ENCODE measurements around the gene COL4A2. TPM values are rescaled to one million over a fixed set of nuclear protein-coding genes. Genes with fewer than 3 reads are reported as not detected.

COL4A2 gene
- total RNA-seq, 6 experiments from 2014 or later, result 8.4 to 65.8 (median 42.5) TPM

GRCh38 chr13:110274687-110275086 lies 32.4 kb upstream of the COL4A2 start:
- DNase-seq, result no peak
- 72% methylated on average over 5 of the region's 5 CpGs for WGBS (ENCODE audit: insufficient coverage, low coverage, low lambda C conversion rate, missing lambda C conversion rate)

GRCh38 chr13:110275931-110276552 lies 31.0 kb upstream of the COL4A2 start:
- 64% methylated on average over 16 of the region's 16 CpGs for WGBS (ENCODE audit: insufficient coverage, low coverage, low lambda C conversion rate, missing lambda C conversion rate)
- no peaks in the 10 kb centered on the region for H3K27me3 ChIP-seq
- no peak overlapping the region for H3K27ac ChIP-seq
- H3K4me3 ChIP-seq, result no peak overlapping the region
- TF ChIP-seq CTCF (IDR thresholded peaks at IDR 0.05), result no peak
- TF ChIP-seq POLR2A (IDR thresholded peaks at IDR 0.05), result no peak
- ATAC-seq (no peak), DNase-seq (no peak)
- no peaks in the 10 kb centered on the region for H3K4me1 ChIP-seq
- H3K9me3 ChIP-seq, result no peaks in the 10 kb centered on the region
- intact Hi-C loops (cut with DNase I), result no loop called here
- H3K36me3 ChIP-seq, result no peaks in the 10 kb centered on the region

More at GRCh38 chr13:110274687-110275086, 32.4 kb upstream of the COL4A2 start:
- intact Hi-C loops (cut with DNase I), result no loop called here
- TF ChIP-seq CTCF (IDR thresholded peaks at IDR 0.05) (no peak), POLR2A (IDR thresholded peaks at IDR 0.05) (no peak)
- no peaks in the 10 kb centered on the region for H3K4me1 ChIP-seq
- H3K4me3 ChIP-seq, result no peak overlapping the region
- no peak overlapping the region for H3K27ac ChIP-seq
- ATAC-seq, result no peak
- H3K36me3 ChIP-seq, result no peaks in the 10 kb centered on the region
- H3K9me3 ChIP-seq, result no peaks in the 10 kb centered on the region
- no peaks in the 10 kb centered on the region for H3K27me3 ChIP-seq

- H3K36me3 ChIP-seq, result no peaks in the 10 kb centered on the region
- ATAC-seq (no peak), DNase-seq (no peak)
- no peaks in the 10 kb centered on the region for H3K9me3 ChIP-seq
- no peaks in the 10 kb centered on the region for H3K27me3 ChIP-seq
- 71% methylated on average over 5 of the region's 5 CpGs for WGBS (ENCODE audit: insufficient coverage, low coverage, low lambda C conversion rate, missing lambda C conversion rate)
- no peak overlapping the region for H3K27ac ChIP-seq
- H3K4me1 ChIP-seq, result no peaks in the 10 kb centered on the region
- no peak overlapping the region for H3K4me3 ChIP-seq
- intact Hi-C loops (cut with DNase I), result no loop called here
- TF ChIP-seq CTCF (IDR thresholded peaks at IDR 0.05) (no peak), POLR2A (IDR thresholded peaks at IDR 0.05) (no peak)
Observed at GRCh38 chr13:110276553-110276950, 30.5 kb upstream of the COL4A2 start.

GRCh38 chr13:110277357-110277975 lies 29.6 kb upstream of the COL4A2 start:
- H3K9me3 ChIP-seq, result no peaks in the 10 kb centered on the region

More at GRCh38 chr13:110277357-110277975, 29.6 kb upstream of the COL4A2 start:
- ATAC-seq (no peak), DNase-seq (no peak)
- intact Hi-C loops (cut with DNase I), result no loop called here
- TF ChIP-seq CTCF (IDR thresholded peaks at IDR 0.05) (no peak), POLR2A (IDR thresholded peaks at IDR 0.05) (no peak)
- Histone ChIP-seq H3K4me3 (no peak overlapping the region), H3K4me1 (no peaks in the 10 kb centered on the region), H3K36me3 (no peaks in the 10 kb centered on the region), H3K27ac (no peak overlapping the region), H3K27me3 (no peaks in the 10 kb centered on the region)
- WGBS (ENCODE audit: insufficient coverage, low coverage, low lambda C conversion rate, missing lambda C conversion rate), result 56% methylated on average over 4 of the region's 5 CpGs

All from right lobe of liver (tissue), 6 donors.